DND-41 (cell line): ENCODE data around the gene ABCC4.

ENCODE experiments used
- ATAC-seq: fragments of 200-7000 bp; cut with Tn5 transposase; 3 replicates; pipeline ENCODE4 v1.9.1; 2021; ENCODE audit warnings: low read depth; ENCODE audit not compliant: insufficient read depth
- DNase-seq: peaks from one replicate; pipeline ENCODE4 v3.0.0-alpha.2; 2020
- H2AFZ ChIP-seq: 2 replicates; pipeline ENCODE4 v1.6.0; 2012; ENCODE audit warnings: low read depth, low read length
- H3K27ac ChIP-seq: 2 replicates; pipeline ENCODE4 v1.5.1; 2012; ENCODE audit warnings: low read length, inconsistent platforms
- H3K27me3 ChIP-seq: fragments of 200-600 bp; sonication (generic); 2 replicates; pipeline ENCODE4 v1.6.0; 2012; ENCODE audit warnings: low read length, mild to moderate bottlenecking, inconsistent platforms; ENCODE audit not compliant: insufficient read depth, poor library complexity
- H3K36me3 ChIP-seq: 2 replicates; pipeline ENCODE4 v1.5.1; 2012; ENCODE audit warnings: low read length, inconsistent platforms; ENCODE audit not compliant: insufficient read depth
- H3K4me1 ChIP-seq: 2 replicates; pipeline ENCODE4 v1.5.1; 2012; ENCODE audit warnings: mild to moderate bottlenecking, low read length; ENCODE audit not compliant: insufficient read depth
- H3K4me2 ChIP-seq: 2 replicates; pipeline ENCODE4 v1.6.0; 2012; ENCODE audit warnings: mild to moderate bottlenecking, moderate library complexity, low read length, inconsistent platforms; ENCODE audit not compliant: insufficient read depth
- H3K4me3 ChIP-seq, 2 experiments: fragments of 200-600 bp in 1 of 2; shearing (Covaris generic) in 1 of 2; 2 replicates each; pipeline ENCODE4 v1.5.1; 2012 to 2016; ENCODE audit warnings: inconsistent platforms in 2 of 2, low read length in 2 of 2, mild to moderate bottlenecking in 2 of 2, low read depth in 1 of 2, moderate library complexity in 1 of 2
- H3K79me2 ChIP-seq: 2 replicates; pipeline ENCODE4 v1.6.0; 2012; ENCODE audit warnings: low read length, inconsistent platforms; ENCODE audit not compliant: insufficient read depth
- H3K9ac ChIP-seq: 2 replicates; pipeline ENCODE4 v1.6.0; 2012; ENCODE audit warnings: low read depth, mild to moderate bottlenecking, inconsistent platforms, low read length, moderate library complexity
- H3K9me3 ChIP-seq: 2 replicates; pipeline ENCODE4 v1.5.1; 2012; ENCODE audit warnings: low read length, moderate library complexity, mild to moderate bottlenecking, inconsistent platforms; ENCODE audit not compliant: insufficient read depth, severe bottlenecking
- H4K20me1 ChIP-seq: 2 replicates; pipeline ENCODE4 v1.6.0; 2012; ENCODE audit warnings: low read length; ENCODE audit not compliant: insufficient read depth
- CTCF ChIP-seq: IDR thresholded peaks from 2 replicates; pipeline ENCODE4 v1.5.1; 2012; ENCODE audit warnings: borderline replicate concordance, low read length, moderate library complexity, mild to moderate bottlenecking; ENCODE audit not compliant: poor library complexity, severe bottlenecking; ENCODE audit errors: extremely low read depth
- EZH2 ChIP-seq: IDR thresholded peaks from 3 replicates; pipeline ENCODE4 v1.6.1; 2012; ENCODE audit warnings: borderline replicate concordance, low read depth, mild to moderate bottlenecking, moderate library complexity, low read length, inconsistent platforms; ENCODE audit not compliant: severe bottlenecking

Gene ABCC4

GRCh38 chr13:95118541-95119324 is 182.5 kb downstream of the ABCC4 start:
- no peak for TF ChIP-seq EZH2
- no peak for TF ChIP-seq CTCF
- H3K4me1 ChIP-seq, result no peaks in the 10 kb centered on the region
- H3K9me3 ChIP-seq, result no peaks in the 10 kb centered on the region
- no peaks in the 10 kb centered on the region for H4K20me1 ChIP-seq
- H3K27me3 ChIP-seq, result no peaks in the 10 kb centered on the region
- ATAC-seq, result no peak
- no peak overlapping the region for H2AFZ ChIP-seq
- no peak overlapping the region for H3K4me3 ChIP-seq
- H3K79me2 ChIP-seq, result no peaks in the 10 kb centered on the region
- H3K27ac ChIP-seq, result no peak overlapping the region
- H3K9ac ChIP-seq, result no peak overlapping the region
- no peak for DNase-seq
- no peak overlapping the region for H3K4me2 ChIP-seq
- no peaks in the 10 kb centered on the region for H3K36me3 ChIP-seq

DNA sequence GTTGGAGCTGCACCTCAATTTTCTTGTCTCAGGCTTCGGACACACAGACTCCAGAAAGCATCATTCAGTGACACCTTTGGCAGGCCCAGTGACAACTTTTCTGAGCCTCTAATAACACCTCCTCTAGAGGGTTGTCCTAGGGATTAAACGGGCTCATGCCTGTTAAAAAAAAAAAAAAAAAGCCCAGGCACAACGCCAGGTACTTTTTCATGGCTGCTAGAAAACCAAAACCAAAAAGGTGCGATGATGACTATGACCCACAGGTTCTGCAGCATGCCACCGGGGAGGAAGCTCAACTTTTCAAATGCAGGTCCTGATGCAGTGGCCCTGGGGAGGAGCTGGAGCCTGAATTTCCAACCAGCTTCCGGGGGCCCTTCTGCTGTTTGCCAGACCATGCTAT is 184.2 kb downstream of the ABCC4 start:
- Histone ChIP-seq H3K4me3 (no peak overlapping the region), H3K27me3 (no peaks in the 10 kb centered on the region), H3K79me2 (no peaks in the 10 kb centered on the region), H3K4me1 (no peaks in the 10 kb centered on the region), H4K20me1 (no peaks in the 10 kb centered on the region), H3K36me3 (no peaks in the 10 kb centered on the region), H3K9ac (no peak overlapping the region), H3K9me3 (no peaks in the 10 kb centered on the region), H2AFZ (no peak overlapping the region), H3K4me2 (no peak overlapping the region), H3K27ac (no peak overlapping the region)
- DNase-seq, result no peak
- ATAC-seq, result no peak
- TF ChIP-seq CTCF, result no peak
- no peak for TF ChIP-seq EZH2

- Histone ChIP-seq H4K20me1 (no peaks in the 10 kb centered on the region), H3K9me3 (no peaks in the 10 kb centered on the region), H3K4me2 (no peak overlapping the region), H3K4me1 (no peaks in the 10 kb centered on the region), H3K4me3 (no peak overlapping the region), H3K27me3 (no peaks in the 10 kb centered on the region), H2AFZ (no peak overlapping the region), H3K36me3 (no peaks in the 10 kb centered on the region), H3K27ac (no peak overlapping the region), H3K79me2 (no peaks in the 10 kb centered on the region), H3K9ac (no peak overlapping the region)
- TF ChIP-seq EZH2 (no peak), CTCF (no peak)
- DNase-seq (no peak), ATAC-seq (no peak)
These were observed 185.7 kb downstream of the ABCC4 start for GRCh38 chr13:95115525-95115924.

DNA sequence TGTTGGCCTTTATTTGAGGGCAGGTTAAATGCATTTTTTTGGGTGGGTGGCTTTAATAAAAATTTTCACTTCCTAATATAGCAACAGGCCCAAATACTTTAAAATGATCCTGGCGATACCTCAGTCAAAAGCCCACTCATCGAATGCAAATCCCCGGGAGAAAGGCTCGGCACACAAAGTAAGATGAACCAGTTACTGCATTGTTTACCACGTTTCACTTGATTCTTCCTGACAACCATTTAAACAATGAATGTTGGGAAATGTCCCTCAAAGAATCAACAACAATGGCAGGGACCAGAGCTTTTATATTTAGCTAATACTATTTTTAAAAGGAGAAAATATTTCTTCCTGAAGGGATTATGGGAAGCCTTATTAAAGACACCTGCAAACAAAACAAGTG is 187.7 kb downstream of the ABCC4 start:
- Histone ChIP-seq H4K20me1 (no peaks in the 10 kb centered on the region), H3K4me2 (no peak overlapping the region), H3K4me1 (no peaks in the 10 kb centered on the region), H3K4me3 (no peak overlapping the region), H3K9ac (no peak overlapping the region), H3K79me2 (no peaks in the 10 kb centered on the region), H3K27me3 (no peaks in the 10 kb centered on the region), H3K27ac (no peak overlapping the region), H2AFZ (no peak overlapping the region), H3K36me3 (no peaks in the 10 kb centered on the region), H3K9me3 (no peaks in the 10 kb centered on the region)
- no peak for ATAC-seq
- DNase-seq, result no peak
- TF ChIP-seq CTCF, result no peak
- TF ChIP-seq EZH2, result no peak
